Hepatocyte (in vitro differentiated cells): ENCODE data around the gene GNL3.

Experiments used
- EZH2phosphoT487 ChIP-seq: fragments of 200-600 bp; sonication (generic); IDR thresholded peaks from one replicate; pipeline ENCODE4 v1.6.1; 2018; ENCODE audit warnings: antibody characterized with exemption, mild to moderate bottlenecking, low read depth, moderate library complexity; ENCODE audit not compliant: unreplicated experiment, severe bottlenecking
- TF ChIP-seq, protein P1 (sequence below): fragments of 200-600 bp; sonication (generic); IDR thresholded peaks from 2 replicates; pipeline ENCODE4 v1.5.1; 2016; ENCODE audit warnings: antibody characterized with exemption, mild to moderate bottlenecking; ENCODE audit not compliant: poor library complexity

DNA sequence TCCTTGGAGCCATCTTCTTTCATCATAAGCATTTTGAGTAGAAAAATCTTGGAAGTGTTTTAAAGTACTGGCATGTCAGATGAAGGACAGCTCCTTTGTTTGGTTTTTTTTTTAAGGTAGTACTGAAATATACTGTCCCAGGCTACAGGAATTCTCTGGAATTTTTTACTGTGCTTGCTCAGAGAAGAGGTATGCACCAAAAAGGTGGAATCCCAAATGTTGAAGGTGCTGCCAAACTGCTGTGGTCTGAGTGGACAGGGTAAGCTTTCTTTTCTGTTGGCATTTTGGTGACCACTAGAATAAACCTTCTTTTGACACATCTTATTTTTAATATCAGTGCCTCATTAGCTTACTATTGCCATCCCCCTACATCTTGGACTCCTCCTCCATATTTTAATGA is 7.2 kb downstream of the GNL3 start:
- TF ChIP-seq, protein P1, sequence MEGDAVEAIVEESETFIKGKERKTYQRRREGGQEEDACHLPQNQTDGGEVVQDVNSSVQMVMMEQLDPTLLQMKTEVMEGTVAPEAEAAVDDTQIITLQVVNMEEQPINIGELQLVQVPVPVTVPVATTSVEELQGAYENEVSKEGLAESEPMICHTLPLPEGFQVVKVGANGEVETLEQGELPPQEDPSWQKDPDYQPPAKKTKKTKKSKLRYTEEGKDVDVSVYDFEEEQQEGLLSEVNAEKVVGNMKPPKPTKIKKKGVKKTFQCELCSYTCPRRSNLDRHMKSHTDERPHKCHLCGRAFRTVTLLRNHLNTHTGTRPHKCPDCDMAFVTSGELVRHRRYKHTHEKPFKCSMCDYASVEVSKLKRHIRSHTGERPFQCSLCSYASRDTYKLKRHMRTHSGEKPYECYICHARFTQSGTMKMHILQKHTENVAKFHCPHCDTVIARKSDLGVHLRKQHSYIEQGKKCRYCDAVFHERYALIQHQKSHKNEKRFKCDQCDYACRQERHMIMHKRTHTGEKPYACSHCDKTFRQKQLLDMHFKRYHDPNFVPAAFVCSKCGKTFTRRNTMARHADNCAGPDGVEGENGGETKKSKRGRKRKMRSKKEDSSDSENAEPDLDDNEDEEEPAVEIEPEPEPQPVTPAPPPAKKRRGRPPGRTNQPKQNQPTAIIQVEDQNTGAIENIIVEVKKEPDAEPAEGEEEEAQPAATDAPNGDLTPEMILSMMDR, result no peak
- no peak for TF ChIP-seq EZH2phosphoT487
